AG10803 (cell line): ENCODE data around the gene KDF1.

Experiments
- DNase-seq: peaks from one replicate; pipeline ENCODE4 v3.0.0; 2010; ENCODE audit warnings: low read depth
- H3K4me3 ChIP-seq: 2 replicates; pipeline ENCODE4 v1.5.1; 2011; ENCODE audit warnings: mild to moderate bottlenecking, low read length, control low read depth
- CTCF ChIP-seq: conservative IDR thresholded peaks from 2 replicates; pipeline ENCODE4 v1.5.1; 2011; ENCODE audit warnings: mild to moderate bottlenecking, low read length, control low read depth, inconsistent platforms

KDF1 gene

GRCh38 chr1:27004471-27005165, 44.4 kb upstream of the KDF1 start:
- no peak for TF ChIP-seq CTCF
- no peak overlapping the region for H3K4me3 ChIP-seq

GRCh38 chr1:27003745-27004470, 43.6 kb upstream of the KDF1 start:
- no peak overlapping the region for H3K4me3 ChIP-seq
- no peak for DNase-seq
- TF ChIP-seq CTCF: no peak

More at GRCh38 chr1:27004471-27005165, 44.4 kb upstream of the KDF1 start:
- no peak for DNase-seq

- H3K4me3 ChIP-seq: no peak overlapping the region
- TF ChIP-seq CTCF: no peak
- DNase-seq: no peak
These were observed 41.5 kb upstream of the KDF1 start for GRCh38 chr1:27001570-27002360.

GRCh38 chr1:27000817-27001460, 40.7 kb upstream of the KDF1 start:
- DNase-seq: peak; percentile 58
- no peak for TF ChIP-seq CTCF
- no peak overlapping the region for H3K4me3 ChIP-seq

- no peak for TF ChIP-seq CTCF
- no peak for DNase-seq
- no peak overlapping the region for H3K4me3 ChIP-seq
These were observed 40.0 kb upstream of the KDF1 start for GRCh38 chr1:27000090-27000816.

GRCh38 chr1:26999440-26999987, 39.2 kb upstream of the KDF1 start:
- TF ChIP-seq CTCF: peak; percentile 24
- peak; percentile 99 for DNase-seq
- no peak overlapping the region for H3K4me3 ChIP-seq
